ENCODE measurements around the gene IKZF1. TPM values are rescaled to one million over a fixed set of nuclear protein-coding genes. Genes with fewer than 3 reads are reported as not detected.

IKZF1 gene
- total RNA-seq, 1 experiment from 2014 or later: not detected

DNA sequence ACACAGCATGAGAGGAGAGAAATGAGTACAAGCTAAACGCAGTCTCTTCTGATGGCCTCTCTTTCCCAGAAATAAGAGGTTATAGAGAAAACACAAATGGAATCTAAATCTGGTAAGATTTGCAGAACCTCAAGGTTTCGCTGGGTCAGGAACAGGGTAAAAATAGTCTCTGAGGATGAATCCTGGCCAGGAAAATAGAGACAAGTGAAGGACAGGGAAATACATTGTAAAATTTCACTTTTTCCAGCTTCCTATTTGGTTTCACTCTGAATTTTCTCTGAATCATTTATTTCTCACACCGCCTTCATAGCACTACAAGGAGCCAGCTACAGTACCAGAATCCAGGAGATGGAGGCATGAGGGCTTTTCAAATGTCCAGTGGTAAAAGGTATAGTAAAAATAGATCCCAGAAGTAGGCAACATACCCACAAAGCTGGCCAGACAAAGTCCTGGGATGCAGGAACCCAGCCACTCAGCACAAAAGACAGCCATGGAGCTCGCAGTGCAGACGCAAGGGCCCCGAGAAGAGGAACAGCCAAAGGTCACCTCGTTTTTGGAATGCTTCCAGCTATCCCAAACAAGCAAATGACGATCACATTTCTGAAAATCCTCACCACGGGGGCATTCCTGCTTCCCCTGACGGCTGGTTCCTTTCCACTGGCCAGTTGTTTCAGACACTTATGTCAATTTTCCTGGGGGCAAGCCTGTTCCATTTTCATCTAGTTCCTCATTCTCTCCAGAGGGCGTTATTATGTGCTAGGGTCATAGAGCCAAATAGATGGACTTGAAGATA is 21.5 kb upstream of the IKZF1 start:
- no peak for DNase-seq (ENCODE audit: low read depth)

DNA sequence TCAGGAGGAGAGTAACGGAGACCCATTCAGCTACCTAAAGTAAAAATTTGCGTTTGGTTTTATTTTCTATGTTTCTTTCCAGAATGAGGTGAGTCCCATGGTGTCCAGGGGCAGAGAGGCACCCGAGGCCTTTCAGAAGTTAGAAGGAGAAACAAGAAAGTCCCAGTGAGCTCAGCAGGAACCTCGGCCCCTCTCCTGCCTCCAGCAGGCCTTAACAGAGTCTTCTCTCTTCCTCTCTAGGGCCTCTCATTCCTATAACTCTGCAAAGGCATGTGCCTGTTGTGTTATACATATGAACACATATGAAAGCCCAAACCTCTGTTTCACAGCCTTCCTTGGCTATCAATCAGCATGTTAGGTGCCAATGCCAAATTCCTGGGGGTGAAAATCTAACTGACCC is 20.8 kb upstream of the IKZF1 start:
- DNase-seq (ENCODE audit: low read depth): no peak

DNA sequence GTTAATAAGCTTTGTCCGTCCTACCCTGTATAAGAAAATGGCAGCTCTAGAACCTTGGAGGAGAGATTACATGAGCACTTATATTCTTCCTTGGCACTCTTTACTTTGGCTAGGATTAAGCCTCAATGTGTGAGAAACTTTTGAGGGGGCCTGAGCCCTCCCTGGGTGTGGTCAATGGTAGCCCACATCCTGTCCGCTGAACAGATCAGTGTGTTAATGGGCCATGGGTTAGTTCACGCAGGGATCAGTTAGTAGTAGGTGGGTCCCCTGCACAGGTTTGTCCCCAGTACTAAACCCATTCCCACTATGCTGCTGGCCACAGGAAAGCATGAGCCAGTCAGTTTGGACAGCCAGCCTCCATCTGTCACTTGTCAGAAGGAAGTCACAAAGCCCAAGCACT is 20.2 kb upstream of the IKZF1 start:
- DNase-seq (ENCODE audit: low read depth): no peak

DNA sequence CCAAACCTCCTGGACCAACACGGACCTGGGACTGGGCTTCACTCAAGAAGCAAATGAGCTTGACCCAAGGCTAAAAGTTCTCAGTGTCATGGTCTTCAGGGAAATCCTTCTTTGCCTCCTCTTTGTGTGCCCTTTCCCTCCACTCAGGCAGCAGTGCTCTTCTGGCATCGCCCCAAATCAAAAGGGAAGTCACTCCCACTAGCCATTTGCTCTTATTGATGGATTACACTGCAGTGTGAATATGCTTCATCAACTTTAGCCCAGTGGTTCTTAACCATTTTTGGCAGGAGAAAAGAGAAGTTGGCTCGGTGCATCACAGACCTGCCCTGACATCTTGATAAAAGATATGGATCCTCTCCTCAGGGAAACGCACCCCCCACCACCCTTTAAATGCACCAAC is 19.2 kb upstream of the IKZF1 start:
- DNase-seq (ENCODE audit: low read depth): no peak

DNA sequence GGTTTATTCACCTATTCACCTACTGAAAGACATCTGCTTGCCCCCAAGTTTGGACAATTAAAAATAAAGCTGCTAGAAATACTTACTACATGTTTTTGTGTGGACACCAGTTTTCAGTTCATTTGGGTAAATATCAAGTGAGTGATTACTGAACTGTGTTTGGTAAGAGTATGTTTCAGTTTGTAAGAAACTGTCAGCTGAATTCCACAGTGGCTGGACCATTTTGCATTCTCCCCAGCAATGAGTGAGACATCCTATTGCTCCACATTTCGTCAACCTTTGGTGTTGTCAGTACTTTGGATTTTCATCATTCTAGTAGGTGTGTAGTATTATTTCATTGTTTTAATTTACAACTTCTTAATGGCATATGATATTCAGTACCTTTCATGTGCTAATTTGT is 17.4 kb upstream of the IKZF1 start:
- DNase-seq (ENCODE audit: low read depth): no peak

DNA sequence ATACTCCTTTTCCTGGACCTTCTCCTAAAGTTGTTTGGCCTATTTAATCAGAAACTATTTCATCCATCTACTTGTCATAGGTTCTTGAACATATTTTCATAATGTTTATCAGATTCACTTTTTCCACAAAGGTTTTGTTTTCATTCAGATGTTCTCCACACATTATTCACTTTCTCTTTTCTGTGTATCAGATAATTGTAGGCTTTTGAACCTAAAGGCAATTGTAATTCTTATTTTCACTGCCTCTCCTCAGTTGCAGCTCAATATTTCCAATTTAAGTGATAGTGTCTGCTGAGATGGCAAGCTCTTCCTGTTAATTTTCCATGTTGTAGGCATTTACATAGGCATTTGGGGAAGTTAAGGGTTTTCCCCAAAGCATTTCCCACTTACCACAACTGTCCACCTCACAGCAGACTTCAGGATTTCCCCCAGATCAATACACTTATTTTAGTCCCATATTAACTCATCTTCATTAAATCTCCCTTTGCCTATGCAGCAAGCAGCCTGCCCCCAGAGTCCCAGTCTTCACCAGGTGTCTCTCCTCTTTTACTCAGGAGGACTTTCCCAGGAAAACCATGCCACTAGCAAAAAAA is 12.3 kb upstream of the IKZF1 start:
- DNase-seq (ENCODE audit: low read depth): no peak

DNA sequence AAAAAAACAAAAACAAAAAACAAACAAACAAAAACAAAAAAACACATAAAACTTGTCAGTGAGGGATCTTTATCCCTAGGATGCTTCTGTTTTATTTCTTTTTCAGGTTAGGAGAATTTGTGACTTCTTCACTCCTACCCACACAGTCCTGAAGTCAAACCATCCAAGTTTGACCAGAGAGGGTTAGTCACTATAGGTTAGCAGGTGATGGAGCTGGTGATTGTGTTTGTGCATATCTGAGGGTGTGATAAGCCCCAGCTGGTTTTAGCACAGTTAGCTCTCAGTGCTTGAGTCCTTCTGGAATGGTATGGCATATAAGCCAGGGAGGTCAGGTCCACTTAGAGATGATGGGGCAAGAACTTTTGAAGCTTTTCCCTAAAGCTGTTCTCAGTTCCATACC is 11.8 kb upstream of the IKZF1 start:
- no peak for DNase-seq (ENCODE audit: low read depth)

DNA sequence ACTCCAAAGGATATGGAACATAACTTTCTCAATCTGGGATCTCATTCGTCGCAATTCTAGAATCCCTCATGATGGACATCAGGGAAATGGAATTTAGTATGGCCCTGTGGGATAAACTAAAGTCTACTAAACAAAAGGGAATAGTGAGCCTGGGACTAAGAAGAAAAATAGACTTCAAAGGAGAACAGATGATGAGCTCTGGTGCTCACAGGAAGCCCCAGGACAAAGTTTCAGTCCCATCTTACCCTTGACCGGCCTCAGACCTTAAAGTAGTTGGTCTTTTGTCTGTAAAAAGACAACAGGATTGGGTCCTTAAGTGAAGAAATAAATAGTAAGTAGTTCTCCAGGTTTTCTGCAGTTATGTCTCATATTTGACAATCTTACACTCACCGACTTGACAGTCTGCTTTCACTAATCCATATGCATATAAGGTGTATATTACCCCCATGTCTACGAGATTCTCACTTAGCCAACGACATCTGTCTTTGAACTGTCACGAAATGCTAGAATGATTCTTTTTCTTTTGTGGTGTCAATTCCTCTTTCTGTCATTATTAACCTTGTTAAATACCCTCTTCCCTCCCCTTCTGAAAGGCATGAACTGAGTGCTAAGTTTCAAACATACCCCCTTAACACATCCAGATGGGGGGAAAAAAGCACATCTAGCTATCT is 10.9 kb upstream of the IKZF1 start:
- DNase-seq (ENCODE audit: low read depth): no peak

DNA sequence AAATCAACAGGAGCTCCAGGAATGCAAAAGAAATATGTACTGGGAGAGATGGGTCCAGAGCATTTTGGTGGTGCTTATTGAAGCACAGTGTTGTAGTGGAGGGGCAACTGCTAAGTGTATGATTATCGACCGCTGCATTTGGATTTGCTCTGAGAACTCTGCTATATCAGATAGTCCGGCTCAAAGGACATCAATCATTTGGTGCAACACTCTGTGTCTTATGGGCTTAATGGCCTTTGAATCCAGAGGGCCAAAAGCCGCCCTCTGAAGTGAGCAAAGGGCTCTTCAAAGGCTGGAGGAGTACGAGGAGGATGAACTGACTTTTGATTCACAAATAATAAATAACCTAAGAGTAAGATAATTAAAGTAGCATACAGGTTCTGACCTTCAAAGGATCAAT is 9.4 kb upstream of the IKZF1 start:
- DNase-seq (ENCODE audit: low read depth): no peak

DNA sequence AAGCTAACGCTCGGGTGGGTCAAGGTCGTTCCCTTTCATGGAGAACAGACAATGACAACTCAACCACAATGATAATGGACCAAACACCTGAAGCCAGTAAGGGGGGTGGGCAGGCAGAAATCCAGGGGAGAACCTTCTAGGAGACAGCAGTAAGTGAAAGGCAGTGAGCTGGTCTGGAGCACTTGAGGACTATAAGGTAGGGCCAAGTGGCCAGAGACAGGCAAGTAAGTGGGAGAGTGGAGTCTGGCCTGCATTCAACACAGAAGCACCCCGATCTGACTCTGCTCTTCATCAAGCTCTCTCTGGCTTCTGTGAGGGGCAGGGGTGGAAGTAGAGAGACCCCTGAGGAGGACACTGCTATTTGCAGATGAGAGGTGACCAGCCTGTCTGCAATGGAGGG is 7.7 kb upstream of the IKZF1 start:
- DNase-seq (ENCODE audit: low read depth): no peak

DNA sequence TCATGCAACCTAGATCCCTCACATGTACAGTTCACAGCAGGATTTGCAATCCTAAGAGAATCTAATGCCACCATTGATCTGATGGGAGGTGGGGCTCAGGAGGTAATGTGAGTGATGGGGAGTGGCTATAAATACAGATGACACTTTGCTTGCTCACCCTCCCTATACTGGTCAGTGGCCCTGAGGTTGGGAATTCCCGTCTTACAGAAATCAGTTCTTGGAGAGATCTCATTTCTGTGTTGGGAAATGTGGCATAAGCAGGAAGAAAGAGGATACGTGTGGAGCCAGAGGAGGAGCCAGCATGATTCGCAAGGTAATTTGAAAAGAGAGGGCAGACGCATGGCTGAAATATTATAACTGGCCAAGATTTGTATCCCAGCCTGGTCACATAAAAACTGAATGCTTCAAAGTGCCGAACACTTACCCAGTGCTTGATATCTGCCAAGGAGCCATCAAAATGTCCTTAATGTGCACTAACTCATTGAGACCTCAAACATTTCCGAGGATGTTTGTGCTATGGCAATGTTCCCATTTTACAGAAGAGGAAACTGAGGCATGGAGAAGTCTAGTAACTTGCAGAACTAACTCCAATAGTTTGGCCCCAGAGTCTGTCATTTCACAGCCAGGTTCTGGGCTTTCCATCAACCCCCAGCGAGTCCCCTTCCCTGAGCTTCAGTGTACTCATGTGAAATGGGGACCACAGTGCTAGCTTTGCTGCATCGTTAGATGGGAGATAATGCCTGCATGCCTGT is 5.5 kb upstream of the IKZF1 start:
- no peak for DNase-seq (ENCODE audit: low read depth)

DNA sequence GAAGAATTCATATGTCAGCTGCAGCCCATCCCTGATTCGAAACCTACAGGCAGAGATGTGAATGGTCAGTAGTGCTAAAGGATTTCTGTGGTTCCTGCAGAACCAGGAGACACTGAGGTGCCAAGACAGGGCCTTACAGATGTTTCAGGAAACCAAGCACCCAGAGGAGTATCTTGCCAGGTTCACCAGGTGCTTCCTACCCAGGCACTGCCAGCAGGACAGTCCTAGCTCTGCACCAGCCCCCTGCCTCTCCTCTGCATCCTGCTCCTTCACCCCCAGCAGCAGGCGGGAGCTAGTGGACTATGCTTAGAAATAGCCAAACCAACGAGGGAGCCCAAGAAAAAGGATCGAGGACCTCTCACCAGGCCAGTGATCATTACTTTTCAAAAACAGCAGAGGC is 4.2 kb upstream of the IKZF1 start:
- DNase-seq (ENCODE audit: low read depth): no peak

DNA sequence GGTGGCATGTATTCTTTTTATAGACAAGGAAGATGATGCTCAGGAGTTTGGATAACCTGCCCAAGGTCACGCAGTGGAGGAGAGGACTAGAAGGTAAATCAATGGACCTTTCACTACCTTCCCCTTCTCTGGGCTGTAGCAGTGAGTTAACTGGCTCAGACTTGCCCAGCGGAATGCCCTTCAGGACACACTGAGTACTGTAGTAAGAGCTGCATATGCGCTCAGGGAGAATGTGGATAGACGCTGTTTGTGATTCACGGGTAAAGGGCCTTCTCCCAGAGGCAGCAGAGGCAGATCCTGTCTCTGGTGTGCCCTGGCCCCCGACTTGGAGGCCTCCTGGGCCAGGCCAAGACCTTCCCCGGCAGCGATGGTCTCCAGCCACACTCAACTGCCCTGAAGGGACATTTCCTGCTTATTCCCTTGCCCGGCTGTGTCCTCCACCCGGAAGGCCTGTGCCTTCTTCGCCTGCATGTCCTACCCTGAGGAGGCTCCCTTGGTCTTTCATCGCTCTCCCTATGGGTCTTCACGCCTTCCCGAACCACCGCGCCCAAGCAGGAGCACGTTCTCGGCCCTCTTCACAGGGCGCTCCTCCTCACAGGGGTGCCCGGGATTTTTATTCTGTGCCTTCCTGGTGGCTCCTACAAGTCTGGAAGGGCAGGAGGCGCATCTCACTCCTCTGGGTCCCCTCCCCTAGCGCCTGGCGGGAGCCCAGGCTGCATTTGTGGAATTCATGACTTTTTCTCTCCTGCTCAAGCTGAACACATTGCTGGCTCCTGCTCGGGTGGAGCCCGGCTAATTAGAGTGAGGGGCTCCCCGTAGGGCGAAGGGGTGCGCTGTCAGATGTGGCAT is 1.8 kb upstream of the IKZF1 start:
- DNase-seq (ENCODE audit: low read depth): no peak

DNA sequence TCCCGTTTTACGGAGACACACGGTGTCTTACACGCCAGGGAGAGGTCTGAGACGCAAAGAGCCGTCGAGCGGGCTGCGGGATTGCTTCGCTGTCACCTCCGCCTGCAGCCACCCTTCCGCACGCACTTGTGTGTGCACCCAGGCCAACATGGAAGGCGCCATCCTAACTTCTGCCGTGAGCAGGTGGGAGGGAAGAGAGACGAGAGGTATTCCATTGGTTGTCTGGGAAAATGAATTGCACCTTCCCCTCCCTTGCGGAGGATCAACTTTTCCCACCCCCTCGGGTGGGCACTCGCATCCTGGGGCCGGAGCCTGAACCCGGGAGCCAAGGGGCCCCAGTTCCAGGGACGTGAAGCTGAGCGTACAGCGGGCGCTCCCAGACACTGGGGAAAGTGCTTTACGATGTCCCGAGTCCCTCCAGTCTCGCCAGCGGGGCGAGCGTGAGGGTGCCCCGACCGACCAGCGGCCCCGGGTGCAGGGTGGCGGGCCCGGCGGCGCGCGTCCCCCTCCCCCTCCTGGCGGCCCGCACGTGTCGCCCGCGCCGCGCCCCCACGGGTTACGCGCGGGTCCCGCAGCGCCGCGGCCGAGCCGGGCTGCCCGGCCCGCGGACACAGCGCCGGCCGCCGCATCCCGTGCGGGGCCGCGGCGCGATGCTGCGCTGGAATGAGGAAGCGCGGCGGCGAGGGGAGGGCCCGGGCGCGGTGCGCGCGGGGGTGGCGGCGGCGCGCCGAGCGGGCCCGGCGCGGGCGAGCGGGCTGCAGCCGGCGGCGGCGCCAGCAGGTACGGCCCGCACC is 984 bp upstream of the IKZF1 start:
- DNase-seq (ENCODE audit: low read depth): no peak

DNA sequence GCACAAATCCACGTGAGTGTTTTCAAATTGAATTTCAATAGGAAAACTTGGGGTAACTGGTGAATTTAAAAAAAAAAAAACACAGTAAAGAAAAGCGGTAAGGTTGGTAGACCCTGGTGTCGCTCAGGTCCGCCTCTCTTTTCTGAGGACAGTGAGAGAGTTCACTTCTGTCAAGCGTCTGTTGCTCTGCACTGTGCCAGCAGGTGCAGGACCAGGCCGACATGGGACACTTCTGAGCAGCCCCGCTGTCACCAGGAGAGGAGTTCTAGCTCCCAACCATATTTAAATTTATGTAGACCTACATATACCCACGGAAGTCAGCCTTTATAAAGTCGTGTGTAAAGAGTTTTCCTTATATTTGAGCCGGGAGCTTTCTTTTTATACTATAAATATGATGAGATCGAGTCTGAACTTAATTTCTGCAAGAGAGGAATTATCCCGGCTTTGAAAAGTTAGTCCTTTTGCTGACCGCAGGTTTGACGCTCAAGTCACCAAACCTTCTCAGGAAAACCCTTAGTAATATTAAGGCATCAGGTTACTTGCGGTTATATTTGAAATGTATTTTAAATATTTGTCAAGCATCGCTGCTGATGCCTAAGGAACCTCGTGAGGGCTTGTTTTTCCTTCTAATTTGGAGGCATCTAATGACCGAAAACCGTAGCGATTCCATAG is 531 bp downstream of the IKZF1 start:
- DNase-seq (ENCODE audit: low read depth): no peak

DNA sequence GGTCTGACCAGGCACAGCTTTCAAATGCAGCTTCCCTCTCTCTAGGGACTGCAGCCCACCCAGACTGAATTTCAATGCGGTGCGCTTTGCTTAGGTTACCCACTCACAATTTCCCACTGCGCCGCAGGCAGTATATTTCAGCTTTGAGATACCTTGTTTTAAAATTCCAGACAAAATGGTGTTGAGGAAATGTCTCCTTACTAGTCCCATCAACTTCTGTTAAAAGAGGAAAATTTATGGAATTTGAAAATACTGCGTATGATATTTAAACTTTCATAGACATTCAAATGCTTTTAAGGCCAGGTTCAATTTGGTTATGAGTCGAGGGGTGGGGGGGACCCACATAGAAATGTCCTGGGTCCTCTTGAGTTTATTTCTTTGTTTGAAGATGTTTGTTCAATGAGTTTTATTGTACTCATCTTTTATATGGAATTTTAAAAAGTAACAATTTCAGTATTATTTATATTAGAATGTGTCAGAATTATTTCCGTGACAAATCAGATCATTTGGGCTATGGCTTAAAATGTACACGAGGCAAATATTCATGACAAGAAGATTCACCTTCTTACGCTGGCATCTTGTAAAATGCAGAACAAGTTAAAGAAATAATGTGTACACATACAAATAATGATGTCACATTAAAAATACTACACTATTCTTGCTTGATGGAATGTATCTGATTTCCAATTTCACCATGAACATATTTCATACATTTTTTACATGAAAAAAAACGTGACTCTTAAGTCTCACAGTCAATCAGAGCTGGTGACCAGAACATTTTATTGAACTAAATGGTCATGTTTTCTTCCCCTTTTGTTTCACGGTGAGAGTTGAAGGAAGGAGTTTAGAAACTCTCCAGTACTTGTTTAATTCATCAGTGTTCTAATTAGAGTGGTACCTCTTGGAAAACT is 1.3 kb downstream of the IKZF1 start:
- DNase-seq (ENCODE audit: low read depth): no peak

DNA sequence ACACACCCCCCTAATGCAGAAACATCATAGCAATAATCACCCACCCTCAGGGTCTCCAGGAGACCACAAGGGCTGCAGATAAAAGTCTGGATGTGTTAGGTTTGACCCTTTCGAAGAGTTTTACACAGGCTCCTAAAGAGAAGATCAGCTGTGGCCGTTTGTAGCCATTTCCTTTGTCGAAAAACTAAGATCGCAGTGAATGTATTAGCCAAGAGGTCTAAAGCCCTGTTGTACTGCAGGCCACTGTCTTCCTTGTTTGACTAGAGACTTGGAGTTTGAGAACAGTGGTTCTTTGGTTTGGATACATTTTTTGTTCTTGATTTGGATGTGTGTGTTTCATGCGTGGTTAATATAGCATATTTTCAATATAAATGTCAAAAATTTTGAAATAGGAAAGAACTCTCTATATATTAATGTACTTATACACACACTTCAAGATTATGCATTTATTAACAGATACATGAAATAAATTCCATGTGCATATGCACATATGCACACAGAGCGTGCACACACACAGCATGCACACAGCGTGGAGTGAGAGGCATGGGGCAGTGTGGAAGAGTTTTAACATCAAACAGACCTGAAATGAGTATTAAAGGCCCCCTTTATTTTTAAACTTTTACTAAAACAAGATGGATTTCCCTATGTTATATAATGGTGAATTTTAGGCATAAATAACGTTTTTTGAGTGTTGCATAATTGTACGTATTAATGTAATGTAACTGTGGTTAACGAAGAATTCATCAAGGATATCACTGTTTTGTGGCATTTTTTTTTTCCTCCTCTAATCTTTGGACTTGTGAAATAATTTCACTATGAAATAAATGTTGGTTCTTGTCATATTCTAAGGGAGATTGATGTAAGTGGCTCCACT is 2.2 kb downstream of the IKZF1 start:
- no peak for DNase-seq (ENCODE audit: low read depth)
